DND-41 (cell line): Measurements from ENCODE around the gene C2CD4A.

Source experiments
- CTCF ChIP-seq: IDR thresholded peaks from 2 replicates; pipeline ENCODE4 v1.5.1; 2012; ENCODE audit warnings: borderline replicate concordance, low read length, moderate library complexity, mild to moderate bottlenecking; ENCODE audit not compliant: poor library complexity, severe bottlenecking; ENCODE audit errors: extremely low read depth
- EZH2 ChIP-seq: IDR thresholded peaks from 3 replicates; pipeline ENCODE4 v1.6.1; 2012; ENCODE audit warnings: borderline replicate concordance, low read depth, mild to moderate bottlenecking, moderate library complexity, low read length, inconsistent platforms; ENCODE audit not compliant: severe bottlenecking

DNA sequence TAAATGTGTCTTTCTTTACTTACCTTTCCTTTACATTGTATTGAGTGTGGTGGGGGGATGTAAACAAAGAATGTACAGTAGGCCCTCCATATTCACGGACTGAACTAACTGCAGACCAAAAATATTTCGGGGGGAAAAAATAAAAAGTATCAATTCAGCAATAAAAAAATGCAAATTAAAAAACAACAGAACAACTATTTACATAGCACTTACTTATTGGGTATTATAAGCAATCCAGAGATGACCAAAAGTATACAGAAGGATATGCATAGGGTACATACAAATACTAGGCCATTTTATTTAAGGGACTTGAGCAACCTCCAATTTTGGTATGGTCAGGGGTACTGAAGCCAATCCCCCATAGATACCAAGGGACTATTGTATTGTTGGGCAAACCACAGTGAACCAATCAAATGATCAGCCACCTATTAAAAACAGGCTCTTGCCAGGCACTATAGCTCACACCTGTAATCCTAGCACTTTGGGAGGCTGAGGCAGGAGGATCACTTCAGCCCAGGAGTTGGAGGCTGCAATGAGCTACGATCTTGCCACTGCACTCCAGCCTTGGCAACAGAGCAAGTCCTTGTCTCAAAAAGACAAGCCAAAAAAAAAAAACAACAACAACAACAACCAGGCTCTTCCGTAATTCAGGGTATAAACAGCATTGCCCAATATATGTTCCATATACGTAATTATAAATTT, 8.3 kb upstream of the C2CD4A start:
- TF ChIP-seq CTCF (no peak), EZH2 (no peak)
